ENCODE measurements around the gene TEX51.

The TEX51 gene

DNA sequence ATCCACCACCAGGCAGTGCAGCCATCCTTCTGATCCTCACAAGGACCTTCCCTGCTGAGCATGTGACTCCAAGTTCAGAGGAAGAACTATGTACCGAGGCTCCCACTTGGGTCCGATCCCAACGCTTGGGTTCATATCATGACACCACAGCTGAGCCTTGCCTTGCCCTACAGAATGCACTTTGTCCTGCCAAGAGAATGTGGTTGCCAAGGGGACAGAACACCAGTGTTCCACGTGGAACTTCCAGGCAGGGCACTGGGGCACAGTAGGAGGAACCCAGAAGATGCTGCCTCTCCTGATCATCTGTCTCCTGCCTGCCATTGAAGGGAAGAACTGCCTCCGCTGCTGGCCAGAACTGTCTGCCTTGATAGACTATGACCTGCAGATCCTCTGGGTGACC lies at the start of gene TEX51:
TEX51 (plus strand) TSS at position 255 of the 400 bp plus-strand sequence; CDS start at position 284, 29 bp downstream.
- no peak for DNase-seq

DNA sequence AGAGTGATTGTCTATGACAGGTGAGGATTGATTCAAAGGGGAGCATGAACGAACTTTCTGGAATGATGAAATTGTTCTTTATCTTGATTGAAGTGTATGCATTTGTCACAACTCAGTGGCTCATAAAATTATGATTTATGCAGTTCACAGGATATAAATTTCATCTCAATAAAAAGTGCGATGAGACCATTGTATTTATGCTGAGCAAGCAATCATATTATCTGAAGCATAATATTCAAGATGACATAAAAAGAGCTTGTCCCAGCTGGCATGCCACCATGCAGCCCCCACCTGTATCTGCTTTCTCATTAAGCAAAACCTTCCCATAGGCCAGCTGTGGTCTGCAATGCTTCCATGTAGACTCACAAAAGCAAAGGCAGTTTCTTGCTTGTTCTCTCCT lies 49.6 kb upstream of the TEX51 start:
- DNase-seq, result no peak

DNA sequence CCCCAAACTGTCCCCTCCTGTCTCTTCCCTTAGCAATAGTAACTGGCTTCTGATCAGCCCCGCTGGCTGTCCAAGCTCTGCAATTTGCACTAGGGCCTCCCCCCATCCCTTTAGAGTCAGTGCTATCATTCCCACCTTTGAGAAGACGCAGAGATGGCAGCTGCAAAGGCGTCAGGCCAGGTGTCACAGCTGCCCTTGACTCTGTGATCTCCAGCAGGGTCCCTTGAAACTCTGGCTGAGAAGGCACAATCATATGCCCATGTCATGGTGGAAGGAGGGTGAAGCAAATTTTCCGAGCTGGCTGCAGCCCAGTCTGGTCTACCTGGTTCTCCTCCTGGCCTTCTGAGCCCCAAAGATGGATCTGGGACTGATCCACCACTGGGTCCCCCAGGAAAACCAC lies 49.2 kb upstream of the TEX51 start:
- DNase-seq, result no peak

DNA sequence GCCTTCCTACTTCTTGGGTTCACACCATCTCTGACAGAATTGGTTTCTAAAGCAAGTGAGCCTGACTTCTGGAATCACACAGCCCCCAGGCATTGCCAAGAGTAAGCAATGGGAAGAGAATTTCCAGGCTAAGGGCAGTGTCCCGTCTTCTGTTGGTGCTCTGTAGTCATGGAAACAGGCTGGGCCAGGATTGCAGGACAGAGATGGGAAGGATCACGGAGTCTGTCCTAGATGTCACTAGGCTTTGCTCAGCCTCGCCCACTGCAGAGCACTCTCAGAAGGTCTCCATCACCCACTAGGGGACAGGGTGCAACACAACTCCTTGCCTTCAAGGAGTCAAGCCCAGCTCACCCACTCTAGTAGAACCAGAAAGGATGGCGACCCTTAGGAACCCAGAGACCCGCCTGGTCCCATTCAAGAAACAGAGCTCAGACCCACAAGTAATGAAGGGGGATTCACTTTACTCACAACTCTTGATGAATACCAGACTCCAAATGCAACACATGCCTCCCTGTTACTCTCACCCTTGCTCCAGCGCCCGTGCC lies 48.6 kb upstream of the TEX51 start:
- DNase-seq, result no peak

DNA sequence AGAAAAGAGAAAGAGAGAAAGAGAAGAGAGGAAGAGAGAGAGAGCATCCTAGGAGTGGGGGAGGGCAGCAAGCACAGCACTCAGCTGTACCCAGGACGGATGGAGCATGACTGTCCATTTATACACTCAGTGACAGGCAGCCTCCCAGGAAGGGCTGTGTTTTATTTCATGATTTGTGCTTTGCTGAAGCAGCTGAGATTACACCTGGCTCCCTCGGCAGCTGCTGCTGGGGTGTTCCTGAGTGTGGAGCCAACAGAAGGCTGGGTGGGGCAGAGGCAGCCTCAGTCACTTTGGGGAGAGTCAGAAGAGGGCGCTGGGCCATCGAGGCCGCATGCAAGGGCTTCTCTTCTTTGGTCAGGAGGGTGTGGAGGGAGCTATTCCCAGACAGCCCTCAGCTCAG lies 47.8 kb upstream of the TEX51 start:
- DNase-seq, result no peak

DNA sequence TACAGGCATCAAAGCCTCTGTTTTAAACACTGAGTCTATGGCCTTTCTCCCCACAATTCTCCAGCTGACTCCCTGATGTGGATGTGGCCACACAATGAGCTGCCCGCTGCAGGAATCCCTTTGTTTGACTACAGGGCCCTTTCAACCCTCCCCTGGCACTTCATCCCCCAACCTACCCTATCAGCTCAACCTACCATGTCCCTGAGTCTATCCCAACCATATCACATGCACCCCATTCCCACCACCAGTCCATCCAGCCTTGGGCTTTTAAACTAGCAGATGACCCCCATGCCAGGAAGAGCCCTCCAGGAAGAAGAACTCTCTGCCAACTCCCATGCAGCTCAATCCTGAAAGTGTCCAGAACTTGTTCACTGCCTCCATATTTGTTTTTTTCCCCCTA lies 46.9 kb upstream of the TEX51 start:
- no peak for DNase-seq

DNA sequence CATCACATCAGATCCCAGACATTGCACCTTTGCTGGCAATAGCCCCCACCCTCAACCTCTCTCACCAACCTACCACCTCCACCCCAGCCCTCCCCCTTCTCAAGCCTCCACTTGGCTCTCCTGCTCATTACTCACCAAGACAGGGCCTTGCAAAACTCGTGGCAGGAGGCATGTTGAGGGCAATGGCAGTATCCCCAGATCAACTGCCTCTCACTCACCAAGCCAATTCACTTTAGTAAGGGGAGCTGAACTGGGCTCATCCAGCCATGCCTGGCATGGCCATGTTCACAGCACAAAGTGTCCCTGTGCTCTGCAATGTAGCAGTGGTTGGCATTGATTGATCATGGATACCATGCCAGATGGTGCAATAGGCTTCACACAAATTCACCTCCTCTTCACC lies 46.3 kb upstream of the TEX51 start:
- DNase-seq, result no peak

DNA sequence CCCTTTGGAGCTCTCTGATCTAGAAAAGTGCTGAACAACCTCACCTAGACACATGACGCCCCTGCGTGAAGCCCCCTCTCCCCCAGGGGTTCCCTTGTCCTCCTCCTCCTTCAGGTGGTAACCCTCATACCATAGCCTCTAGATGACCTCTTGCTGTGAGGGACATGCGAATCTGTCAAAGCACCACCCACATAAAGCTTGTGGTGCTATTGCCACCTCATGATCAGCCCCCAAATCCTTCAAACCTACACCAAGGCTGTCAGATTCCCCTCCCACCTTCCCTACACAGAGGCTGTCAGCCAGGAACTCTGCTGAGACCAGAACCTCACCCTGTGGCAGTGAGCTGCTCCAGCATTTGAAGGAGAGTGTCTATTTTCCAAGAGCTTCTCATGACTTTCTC lies 43.1 kb upstream of the TEX51 start:
- DNase-seq, result no peak

DNA sequence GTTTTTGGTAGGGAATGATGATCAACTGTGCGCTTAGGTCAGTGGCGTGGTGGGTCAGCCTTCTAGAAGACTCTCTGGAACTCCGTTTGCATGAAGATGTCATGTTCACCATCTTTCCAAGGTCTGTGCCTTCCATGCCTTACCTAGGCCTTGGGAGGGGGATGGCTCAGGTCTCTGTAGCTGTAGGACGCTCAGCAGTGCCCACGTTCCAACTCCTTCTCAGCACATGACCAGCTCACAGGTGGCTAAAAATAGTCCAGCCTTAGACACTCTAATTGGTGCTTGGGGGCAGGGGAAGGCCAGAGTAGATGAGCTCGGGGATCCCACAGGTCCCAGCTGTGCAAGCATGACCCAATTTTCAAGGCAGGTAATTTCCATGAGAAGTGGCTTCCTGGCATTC lies 42.3 kb upstream of the TEX51 start:
- DNase-seq, result no peak

DNA sequence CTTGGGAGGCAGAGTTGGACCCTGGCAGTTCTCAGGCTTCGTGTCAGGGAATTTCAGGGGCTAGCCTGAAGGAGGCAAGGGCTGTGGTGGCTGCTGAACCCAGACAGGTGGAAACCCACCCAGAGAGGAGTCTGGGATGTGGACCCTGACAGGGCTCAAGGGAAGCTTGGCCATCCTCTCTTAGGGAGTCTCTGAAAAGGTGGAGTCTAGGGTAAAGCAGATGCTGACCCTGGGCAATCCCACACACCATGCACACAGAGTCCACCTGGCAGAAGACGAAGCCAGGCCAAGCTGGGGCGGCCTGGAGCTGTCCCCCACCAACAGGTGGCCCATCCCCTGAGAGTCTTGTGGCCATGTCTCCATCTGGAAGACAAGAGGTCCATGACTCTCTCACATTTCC lies 41.2 kb upstream of the TEX51 start:
- no peak for DNase-seq

DNA sequence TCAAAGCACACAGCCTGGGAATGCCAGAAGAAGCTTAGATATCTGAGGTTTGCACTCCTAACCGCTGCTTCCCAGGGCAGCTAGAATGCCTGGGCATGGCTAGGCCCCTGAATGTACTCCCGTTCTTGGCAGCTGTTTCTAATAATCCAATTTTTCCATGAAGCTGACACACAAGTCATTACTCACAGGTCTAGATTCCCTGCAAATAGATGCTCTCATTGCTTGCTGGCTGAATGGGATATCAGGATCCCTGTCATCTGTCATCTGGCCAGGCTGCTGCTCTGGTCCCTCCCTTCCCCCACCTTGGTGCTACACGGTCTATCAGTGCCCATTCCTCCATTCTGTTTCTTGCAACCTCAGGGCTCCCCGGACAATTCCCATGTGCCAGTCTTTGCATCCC lies 40.7 kb upstream of the TEX51 start:
- no peak for DNase-seq

DNA sequence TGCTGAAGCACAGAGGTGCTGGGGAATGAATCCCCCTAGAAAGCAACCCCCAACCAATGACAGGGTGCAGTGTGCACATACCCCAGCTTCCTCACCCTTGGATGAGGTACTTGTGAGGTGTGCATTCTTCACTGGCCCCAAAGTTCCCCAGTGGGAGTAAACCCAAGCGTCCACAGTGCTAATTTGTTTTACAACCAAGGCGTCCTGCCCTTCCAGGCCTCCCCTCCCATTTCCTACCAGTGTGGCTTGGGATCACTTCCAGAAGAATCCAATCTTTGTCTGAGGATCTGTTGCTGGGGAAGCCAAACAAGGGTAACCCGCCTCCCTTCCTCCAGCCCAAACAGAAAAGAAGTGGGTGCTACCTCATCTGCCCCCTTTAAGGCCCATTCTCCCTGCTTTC lies 40.3 kb upstream of the TEX51 start:
- no peak for DNase-seq

DNA sequence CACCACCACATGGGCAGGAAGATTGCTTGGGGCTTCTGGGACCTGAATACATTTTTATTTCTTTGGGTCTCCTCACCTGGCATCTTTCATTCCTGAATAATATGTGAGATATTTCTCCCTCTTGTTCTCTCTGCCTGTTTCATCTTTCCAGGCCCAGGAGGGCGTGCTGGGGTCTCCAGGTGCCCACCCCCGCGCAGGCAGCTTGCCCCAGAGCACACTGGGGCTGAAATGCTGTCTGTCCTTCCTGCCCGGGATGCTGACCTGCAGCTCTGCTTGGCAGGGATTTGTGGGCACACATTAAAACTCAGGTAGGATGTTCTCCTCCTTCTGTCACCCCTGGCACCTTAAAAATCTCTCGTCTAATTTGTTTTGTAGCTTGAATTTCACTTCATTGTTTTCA lies 39.7 kb upstream of the TEX51 start:
- no peak for DNase-seq

DNA sequence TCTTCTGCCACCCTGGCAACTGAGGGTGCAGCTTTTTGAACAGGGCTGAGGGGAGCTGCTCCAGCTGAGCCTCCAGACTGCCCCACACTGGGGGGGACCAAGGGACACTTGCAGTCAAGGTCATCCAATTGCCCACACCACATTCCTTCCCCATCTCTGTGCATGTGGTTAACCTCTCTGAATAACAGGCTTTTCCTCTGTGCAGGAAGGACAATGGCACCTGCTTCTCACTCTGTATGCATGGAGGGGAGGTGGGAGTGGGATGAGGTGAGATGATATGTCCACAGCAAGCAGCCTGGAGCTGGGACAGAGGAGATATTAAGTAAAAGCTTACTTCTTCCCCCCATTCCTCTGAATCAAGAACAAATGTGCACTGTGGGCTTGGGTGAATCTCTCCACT lies 39.1 kb upstream of the TEX51 start:
- DNase-seq, result no peak

DNA sequence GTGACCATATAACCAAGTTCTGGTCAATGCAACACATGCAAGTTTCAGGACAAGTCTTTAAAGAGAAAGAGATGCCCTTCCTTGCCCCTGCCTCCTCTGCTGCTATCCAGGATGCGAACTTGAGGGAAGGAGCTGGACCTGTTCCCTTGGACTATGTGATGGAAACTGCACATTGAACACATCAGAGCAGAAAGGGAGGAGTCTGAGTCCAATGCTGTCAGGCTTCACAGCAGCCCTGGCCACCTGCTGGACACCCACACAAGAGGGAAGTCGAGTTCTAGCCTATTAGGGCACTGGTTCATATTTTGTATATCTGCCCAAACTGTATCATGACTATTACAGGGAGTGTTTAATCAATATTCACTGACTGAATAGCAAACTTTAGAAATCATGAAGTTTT lies 38.3 kb upstream of the TEX51 start:
- no peak for DNase-seq

DNA sequence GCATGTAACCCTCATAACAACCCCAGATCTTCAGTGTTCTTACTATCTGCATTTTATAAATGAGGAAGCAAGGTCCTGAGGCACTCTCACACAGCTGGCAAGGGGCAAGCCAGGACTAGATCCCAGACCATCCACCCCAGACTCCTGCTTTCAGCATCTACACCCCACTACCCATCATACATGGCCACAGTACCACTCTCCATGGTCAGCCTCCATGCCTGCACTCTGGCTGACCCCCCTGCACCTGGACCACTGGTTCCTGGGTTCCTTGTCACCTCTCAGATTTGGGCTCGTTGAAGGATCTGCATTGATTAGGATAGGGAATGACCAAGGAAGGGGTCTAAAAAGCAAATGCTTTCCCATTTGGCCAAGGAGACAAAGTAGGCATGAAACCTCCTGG lies 36.0 kb upstream of the TEX51 start:
- DNase-seq, result no peak

DNA sequence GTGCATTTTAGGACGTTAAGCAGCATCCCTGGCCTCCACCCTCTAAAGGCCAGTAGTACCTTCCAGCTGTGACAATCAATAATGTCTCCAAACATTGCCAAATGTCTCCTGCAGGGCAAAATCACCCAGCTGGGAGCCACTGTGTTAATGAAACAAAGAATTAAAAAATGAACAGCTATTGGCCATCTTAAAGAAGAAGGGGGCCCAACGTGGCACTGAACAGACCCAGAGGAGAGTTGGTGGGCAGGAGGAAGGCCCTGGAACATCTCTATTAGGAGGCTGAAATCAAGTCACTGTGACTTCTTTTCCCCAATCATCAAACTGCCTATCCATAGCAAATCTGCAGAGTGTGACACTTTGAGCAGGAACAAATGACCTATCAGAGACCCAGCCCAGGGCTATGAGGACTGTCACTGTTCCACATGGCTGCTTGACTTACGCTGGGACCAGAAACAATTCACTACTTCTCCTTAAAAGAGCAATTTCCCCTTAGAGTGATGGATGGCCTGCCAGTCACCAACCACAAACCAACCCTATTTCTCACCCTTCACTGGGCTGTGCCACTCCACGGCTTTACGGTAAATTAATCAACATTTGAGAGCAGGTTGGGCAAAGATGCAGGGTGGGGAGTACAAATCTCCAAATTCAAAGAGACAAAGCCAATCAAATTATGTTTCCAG lies 35.2 kb upstream of the TEX51 start:
- DNase-seq, result no peak

DNA sequence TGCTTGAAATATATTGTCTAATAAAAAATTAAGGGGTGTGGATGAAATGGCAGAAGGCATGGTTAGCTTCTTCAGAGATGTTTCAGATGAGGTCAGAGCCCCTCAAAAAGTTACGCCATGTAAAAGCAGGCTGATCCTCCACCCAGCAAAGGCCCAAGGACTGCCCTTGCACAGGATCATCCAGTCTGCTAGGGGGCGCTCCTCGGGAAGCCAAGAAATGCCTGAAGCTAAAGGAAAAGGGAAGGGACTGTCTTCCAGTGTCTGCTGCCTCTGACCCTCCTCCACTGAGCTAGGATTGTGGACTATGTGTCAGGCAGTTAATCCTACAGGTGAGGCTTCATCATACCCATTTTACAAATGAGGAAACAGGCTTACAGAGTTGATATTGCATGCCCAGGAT lies 33.8 kb upstream of the TEX51 start:
- no peak for DNase-seq

DNA sequence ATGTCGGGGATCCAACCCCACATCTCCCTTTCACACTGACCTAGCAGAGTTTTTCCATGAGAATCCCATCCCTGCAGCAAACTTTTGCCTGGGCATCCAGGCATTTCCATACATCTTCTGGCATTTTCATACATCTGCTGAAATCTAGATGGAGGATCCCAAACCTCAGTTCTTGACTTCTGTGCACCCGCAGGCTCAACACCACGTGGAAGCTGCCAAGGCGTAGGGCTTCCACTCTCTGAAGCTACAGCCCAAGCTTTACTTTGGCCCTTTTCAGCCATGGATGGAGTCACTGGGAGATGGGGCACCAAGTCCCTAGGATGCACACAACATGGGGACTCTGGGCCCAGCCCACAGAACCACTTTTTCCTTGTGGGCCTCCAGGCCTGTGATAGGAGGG lies 32.2 kb upstream of the TEX51 start:
- DNase-seq, result no peak

DNA sequence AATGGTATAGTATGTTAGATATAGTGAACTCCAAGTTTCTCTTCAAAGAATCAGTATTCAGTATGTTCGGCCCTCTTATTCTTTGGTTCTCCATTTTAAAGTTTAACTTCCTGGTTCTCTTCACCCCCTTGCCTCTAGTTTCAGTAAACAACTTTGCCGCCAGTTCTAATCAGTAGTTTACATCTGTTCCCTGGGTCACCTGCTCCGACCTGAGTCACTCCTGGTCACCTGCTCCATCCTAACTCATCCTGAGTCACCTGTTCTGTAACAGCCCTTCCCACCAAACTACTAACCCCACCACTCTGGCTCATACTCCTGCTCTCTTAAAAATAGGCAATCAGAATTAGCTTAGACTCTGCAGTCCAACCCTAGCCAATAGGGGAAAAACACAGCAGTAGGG lies 23.7 kb upstream of the TEX51 start:
- no peak for DNase-seq

DNA sequence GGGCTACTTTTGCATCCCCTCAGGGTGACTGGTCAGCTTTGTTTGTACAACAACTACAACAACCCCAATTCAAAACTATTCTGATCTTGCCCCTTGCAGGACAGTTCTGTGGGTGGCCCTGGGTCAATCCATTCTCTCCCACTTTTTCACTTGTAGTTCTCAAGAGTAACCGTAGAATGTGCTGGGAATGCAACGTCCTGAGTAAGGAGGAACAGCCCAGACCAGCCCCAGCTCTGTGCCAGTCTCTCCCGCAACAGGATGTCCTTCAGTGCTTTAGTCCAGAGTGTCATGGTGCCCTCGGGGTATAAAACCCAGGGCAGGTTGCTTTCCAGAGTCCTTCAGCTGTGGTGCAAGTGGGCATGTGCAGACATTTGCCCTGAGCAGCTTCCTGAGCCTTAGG lies 22.1 kb upstream of the TEX51 start:
- DNase-seq, result no peak

DNA sequence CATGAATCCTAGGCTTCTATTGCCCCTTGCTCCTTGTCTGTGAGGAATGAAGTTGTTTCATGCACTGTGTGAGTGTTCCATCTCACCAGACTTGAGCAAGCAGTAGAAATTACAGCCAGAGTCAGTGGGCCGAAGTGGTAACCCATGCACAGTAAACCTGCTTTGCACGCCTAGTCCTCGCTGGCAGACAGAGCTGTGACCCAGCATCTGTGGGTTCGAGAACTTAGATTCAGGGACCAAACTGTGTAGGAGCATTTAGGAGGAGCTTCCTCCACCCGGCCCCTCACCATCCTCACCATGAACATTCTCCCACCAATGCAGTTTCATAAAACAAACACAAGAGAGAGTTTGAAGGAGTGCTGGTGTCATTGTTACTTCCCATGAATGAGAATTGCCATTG lies 21.6 kb upstream of the TEX51 start:
- DNase-seq, result no peak

DNA sequence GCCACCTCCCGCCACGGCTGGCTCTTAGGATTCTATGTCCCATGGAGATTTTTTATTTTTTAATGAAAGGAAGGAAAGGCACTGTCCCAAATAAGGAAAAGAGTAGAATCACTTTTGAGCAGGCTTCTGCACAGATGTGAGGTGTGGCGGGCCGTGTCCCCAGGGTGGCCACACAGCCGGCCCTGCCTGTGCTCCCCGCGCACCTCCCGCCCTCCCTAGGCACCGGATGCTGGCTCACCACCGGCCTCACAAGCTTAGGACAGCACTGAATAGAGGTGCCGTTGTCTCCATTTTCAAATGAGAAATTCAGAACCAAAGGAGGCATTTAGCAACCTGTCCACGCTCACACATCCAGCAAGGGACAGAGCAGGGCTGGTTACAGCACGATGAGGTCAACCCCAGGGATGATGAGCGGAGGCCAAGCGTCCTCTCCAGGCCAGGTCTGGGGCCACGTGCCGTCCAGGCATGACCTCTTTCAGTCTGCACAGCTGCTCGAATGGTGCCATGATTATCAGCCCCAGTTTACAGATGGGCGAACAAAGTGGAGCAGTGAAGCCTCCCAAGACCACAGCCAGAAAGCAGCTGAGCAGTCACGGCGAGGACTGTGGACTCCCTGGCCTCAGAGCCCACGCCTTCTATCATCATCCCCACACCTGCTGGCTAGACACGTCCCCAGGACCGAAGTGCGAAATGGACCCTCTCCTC lies 20.7 kb upstream of the TEX51 start:
- DNase-seq, result no peak

DNA sequence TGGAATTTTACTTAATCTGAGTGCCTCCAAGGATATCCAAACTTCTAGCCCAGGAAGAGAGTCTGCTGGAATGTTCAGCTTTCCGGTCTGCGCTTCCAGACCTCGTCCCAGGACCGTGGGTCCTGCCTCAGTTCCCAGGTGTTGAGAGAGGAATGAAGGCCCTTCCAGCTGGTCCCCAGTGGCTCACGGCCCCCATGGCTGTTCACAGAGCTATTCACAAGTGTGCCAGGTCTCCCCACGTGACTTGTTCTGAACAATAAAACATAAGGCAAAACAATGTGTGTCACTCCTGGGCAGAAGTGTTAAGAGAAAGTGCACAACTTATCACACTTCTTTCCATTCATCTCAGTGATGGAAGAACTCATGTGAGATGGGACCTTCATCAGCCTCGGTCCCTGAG lies 20.1 kb upstream of the TEX51 start:
- DNase-seq, result no peak

All from NCI-H1694 (cell line).